Left cardiac atrium (tissue), 4 donors: Measurements from ENCODE around the gene CYB5R2. TPM values are rescaled to one million over a fixed set of nuclear protein-coding genes. Genes with fewer than 3 reads are reported as not detected.
"Not testable (repeated sequence)": the region's sequence is repeated elsewhere in the genome, so short reads cannot be mapped to it uniquely, and the experiment has no call there.

Source experiments
- ATAC-seq, 2 donors: fragments of 200-7000 bp; cut with Tn5 transposase; one replicate each; pipeline ENCODE4 v1.9.1; 2020; ENCODE audit warnings: mild to moderate bottlenecking in 2 of 2, moderate library complexity in 2 of 2
- DNase-seq: peaks from one replicate; pipeline ENCODE4 v3.0.0-alpha.2; 2020
- intact Hi-C, 2 donors: fragments of 100-400 bp; cut with DNase I; formaldehyde crosslinking; loops; one replicate each; pipeline versions ENCODE4 v1.14.1 to v1.15.1; 2022 to 2023
- total RNA-seq, 2 donors: library from RNA; stranded (reverse); fragmentation: NEBNext Ultra II Directional; extraction: Animal tissue kit (Norgen Biotek cat#: 25700); gene quantifications; one replicate each; pipeline ENCODE4 v1.2.1, GENCODE V29; 2021
- donor health status: DM: no; HTN: yes; CAD: no.
- donor health status: DM: no; HTN: yes; CAD: no; lungs with severe emphysema.
- donor health status: DM: yes; HTN: yes; CAD: no.
- donor health status: Dilated cardiomyopathy.

The CYB5R2 gene
- total RNA-seq, 2 donors from 2014 or later: 3.3 to 3.7 TPM

GRCh38 chr11:7672276-7672959 lies 882 bp downstream of the CYB5R2 start:
- ATAC-seq: peak in 1 of 2 donors; percentile 6
- intact Hi-C loops: no loop called here
- DNase-seq: peak; percentile 23

- DNase-seq: no peak
- no peak for ATAC-seq
- intact Hi-C loops: no loop called here
These were observed 1.7 kb downstream of the CYB5R2 start for GRCh38 chr11:7671347-7672215.

- no peak for DNase-seq
- ATAC-seq: no peak
- intact Hi-C loops: no loop called here
These were observed 2.7 kb downstream of the CYB5R2 start for GRCh38 chr11:7670641-7671040.

- intact Hi-C loops: loop anchor here (5.0 to 10.0 kb wide), 2 partner anchors 97 to 224 kb away; no protein-coding TSS in a partner anchor
These were observed 4.4 kb downstream of the CYB5R2 start for GRCh38 chr11:7668911-7669310.

GRCh38 chr11:7668464-7668863 lies 4.8 kb downstream of the CYB5R2 start:
- DNase-seq (no peak), ATAC-seq (no peak)
- intact Hi-C loops: loop anchor here (5.0 to 10.0 kb wide), 2 partner anchors 96 to 224 kb away; no protein-coding TSS in a partner anchor

More at GRCh38 chr11:7668911-7669310, 4.4 kb downstream of the CYB5R2 start:
- ATAC-seq (no peak), DNase-seq (no peak)

- DNase-seq (no peak), ATAC-seq (no peak)
- intact Hi-C loops: loop anchor here (5.0 to 10.0 kb wide), 2 partner anchors 95 to 223 kb away; no protein-coding TSS in a partner anchor
These were observed 5.8 kb downstream of the CYB5R2 start for GRCh38 chr11:7667460-7667859.

GRCh38 chr11:7666292-7666866 lies 6.9 kb downstream of the CYB5R2 start:
- DNase-seq (no peak), ATAC-seq (no peak)
- intact Hi-C loops: loop anchor here (5.0 to 10.0 kb wide), 2 partner anchors 94 to 222 kb away; no protein-coding TSS in a partner anchor

- peak; percentile 80 for DNase-seq
- intact Hi-C loops: loop anchor here (5.0 to 10.0 kb wide), 2 partner anchors 93 to 221 kb away; no protein-coding TSS in a partner anchor
These were observed 7.6 kb downstream of the CYB5R2 start for GRCh38 chr11:7665473-7666291.

GRCh38 chr11:7664867-7665266 lies 8.4 kb downstream of the CYB5R2 start:
- intact Hi-C loops: loop anchor here (5.0 to 10.0 kb wide), 2 partner anchors 93 to 220 kb away; no protein-coding TSS in a partner anchor
- no peak for ATAC-seq
- DNase-seq: no peak

More at GRCh38 chr11:7665473-7666291, 7.6 kb downstream of the CYB5R2 start:
- ATAC-seq: peak; percentile 95 to 97

GRCh38 chr11:7663531-7663930 lies 9.8 kb downstream of the CYB5R2 start:
- intact Hi-C loops: loop anchor here in 1 of 2 donors (10.0 kb wide), 1 partner anchor 219 kb away; no protein-coding TSS in a partner anchor
- not testable (repeated sequence) for DNase-seq, ATAC-seq

- ATAC-seq (peak; percentile 89 to 95), DNase-seq (peak; percentile 68)
- intact Hi-C loops: loop anchor here in 1 of 2 donors (5.0 kb wide), 1 partner anchor 85 kb away; no protein-coding TSS in a partner anchor
These were observed 15.8 kb downstream of the CYB5R2 start for GRCh38 chr11:7657306-7658025.

- intact Hi-C loops: loop anchor here in 1 of 2 donors (5.0 kb wide), 1 partner anchor 84 kb away; no protein-coding TSS in a partner anchor
- DNase-seq (no peak), ATAC-seq (peak; percentile 12 to 27)
These were observed 16.6 kb downstream of the CYB5R2 start for GRCh38 chr11:7656704-7657103.

- DNase-seq (no peak), ATAC-seq (peak; percentile 56 to 59)
- intact Hi-C loops: loop anchor here in 1 of 2 donors (5.0 kb wide), 1 partner anchor 83 kb away; no protein-coding TSS in a partner anchor
These were observed 17.8 kb downstream of the CYB5R2 start for GRCh38 chr11:7655253-7656217.

- DNase-seq: no peak
- intact Hi-C loops: loop anchor here in 1 of 2 donors (5.0 kb wide), 1 partner anchor 77 kb away; no protein-coding TSS in a partner anchor
- ATAC-seq: no peak
These were observed 19.1 kb downstream of the CYB5R2 start for GRCh38 chr11:7654195-7654705.

GRCh38 chr11:7651700-7652099 lies 21.6 kb downstream of the CYB5R2 start:
- intact Hi-C loops: loop anchor here in 1 of 2 donors (5.0 kb wide), 1 partner anchor 74 kb away; no protein-coding TSS in a partner anchor
- ATAC-seq (no peak), DNase-seq (no peak)

- DNase-seq: no peak
- peak in 1 of 2 donors; percentile 25 for ATAC-seq
- intact Hi-C loops: loop anchor here in 1 of 2 donors (5.0 kb wide), 1 partner anchor 74 kb away; no protein-coding TSS in a partner anchor
These were observed 22.2 kb downstream of the CYB5R2 start for GRCh38 chr11:7651140-7651551.
